A673 (cell line): ENCODE data around the gene CABLES2.

Experiments used
- CTCF ChIP-seq: fragments of 300-800, 200-600 bp; sonication (generic); conservative IDR thresholded peaks from 2 replicates; pipeline ENCODE4 v1.5.1; 2017; ENCODE audit warnings: low read depth, mild to moderate bottlenecking, antibody characterized with exemption, low read length, moderate library complexity, mixed read lengths
- EZH2 ChIP-seq: fragments of 200-600 bp; sonication (generic); IDR thresholded peaks from 2 replicates; pipeline ENCODE4 v1.6.1; 2017; ENCODE audit warnings: borderline replicate concordance, low read depth, mild to moderate bottlenecking, mixed read lengths, antibody characterized with exemption, low read length; ENCODE audit not compliant: poor library complexity, severe bottlenecking

GRCh38 chr20:62420846-62421715 is 14.0 kb upstream of the CABLES2 start:
- TF ChIP-seq EZH2 (no peak), CTCF (no peak)
